Left ventricle myocardium superior (tissue), 1 donor: Measurements from ENCODE around the gene CREBL2. TPM values are rescaled to one million over a fixed set of nuclear protein-coding genes. Genes with fewer than 3 reads are reported as not detected.
"Not testable (repeated sequence)": the region's sequence is repeated elsewhere in the genome, so short reads cannot be mapped to it uniquely, and the experiment has no call there.

ENCODE experiments used
- ATAC-seq: fragments of 200-7000 bp; cut with Tn5 transposase; one replicate; pipeline ENCODE4 v1.9.1; 2020; ENCODE audit warnings: mild to moderate bottlenecking, moderate library complexity
- DNase-seq: peaks from one replicate; pipeline ENCODE4 v3.0.0-alpha.2; 2020
- intact Hi-C: fragments of 100-400 bp; cut with micrococcal nuclease; formaldehyde crosslinking; loops from one replicate; pipeline ENCODE4 v1.11.0; 2022
- total RNA-seq: library from RNA; stranded (reverse); fragmentation: NEBNext Ultra II Directional; extraction: Animal tissue kit (Norgen Biotek cat#: 25700); gene quantifications from one replicate; pipeline ENCODE4 v1.2.1, GENCODE V29; 2021
- donor health status: DM: no; HTN: yes; CAD: no; lungs with severe emphysema.

Gene CREBL2
- total RNA-seq, 1 donor from 2014 or later: 16.9 TPM

- DNase-seq: no peak
- ATAC-seq: no peak
- intact Hi-C loops: no loop called here
These were observed 18.7 kb upstream of the CREBL2 start for GRCh38 chr12:12592930-12593329.

GRCh38 chr12:12595929-12596328, 15.7 kb upstream of the CREBL2 start:
- intact Hi-C loops, DNase-seq, ATAC-seq: not testable (repeated sequence)

- intact Hi-C loops, DNase-seq, ATAC-seq: not testable (repeated sequence)
These were observed 15.1 kb upstream of the CREBL2 start for GRCh38 chr12:12596598-12596997.

GRCh38 chr12:12598864-12599263, 12.8 kb upstream of the CREBL2 start:
- intact Hi-C loops: no loop called here
- no peak for ATAC-seq
- DNase-seq: no peak

- intact Hi-C loops: no loop called here
- DNase-seq: no peak
- ATAC-seq: no peak
These were observed 11.7 kb upstream of the CREBL2 start for GRCh38 chr12:12599750-12600643.

GRCh38 chr12:12600659-12601058, 11.0 kb upstream of the CREBL2 start:
- intact Hi-C loops: no loop called here
- no peak for DNase-seq
- ATAC-seq: peak; percentile 48

- DNase-seq (no peak), ATAC-seq (no peak)
- intact Hi-C loops: no loop called here
These were observed 6.9 kb upstream of the CREBL2 start for GRCh38 chr12:12604740-12605139.

- DNase-seq (no peak), ATAC-seq (no peak)
- intact Hi-C loops: no loop called here
These were observed 4.7 kb upstream of the CREBL2 start for GRCh38 chr12:12606781-12607589.

- ATAC-seq (no peak), DNase-seq (no peak)
- intact Hi-C loops: no loop called here
These were observed 3.1 kb upstream of the CREBL2 start for GRCh38 chr12:12608557-12608957.

- intact Hi-C loops: no loop called here
- no peak for DNase-seq
- ATAC-seq: no peak
These were observed 2.0 kb upstream of the CREBL2 start for GRCh38 chr12:12609692-12610091.

GRCh38 chr12:12610711-12611110, 965 bp upstream of the CREBL2 start:
- DNase-seq (no peak), ATAC-seq (no peak)
- intact Hi-C loops: no loop called here

- intact Hi-C loops: no loop called here
- ATAC-seq (peak; percentile 31), DNase-seq (no peak)
These were observed 682 bp downstream of the CREBL2 start for GRCh38 chr12:12612358-12612757.

- intact Hi-C loops: no loop called here
- ATAC-seq: no peak
- DNase-seq: no peak
These were observed 1.7 kb downstream of the CREBL2 start for GRCh38 chr12:12613344-12613743.

GRCh38 chr12:12614342-12614741, 2.7 kb downstream of the CREBL2 start:
- intact Hi-C loops: no loop called here
- no peak for DNase-seq
- ATAC-seq: no peak

- ATAC-seq: no peak
- intact Hi-C loops: no loop called here
These were observed 5.0 kb downstream of the CREBL2 start for GRCh38 chr12:12616512-12617310.

GRCh38 chr12:12618064-12618463, 6.4 kb downstream of the CREBL2 start:
- ATAC-seq, DNase-seq, intact Hi-C loops: not testable (repeated sequence)

More at GRCh38 chr12:12616512-12617310, 5.0 kb downstream of the CREBL2 start:
- DNase-seq: no peak

- no peak for DNase-seq
- intact Hi-C loops: no loop called here
- ATAC-seq: no peak
These were observed 9.1 kb downstream of the CREBL2 start for GRCh38 chr12:12620730-12621315.

GRCh38 chr12:12622418-12622817, 10.7 kb downstream of the CREBL2 start:
- no peak for ATAC-seq
- intact Hi-C loops: no loop called here

GRCh38 chr12:12624498-12624992, 12.9 kb downstream of the CREBL2 start:
- ATAC-seq (no peak), DNase-seq (no peak)
- intact Hi-C loops: no loop called here

More at GRCh38 chr12:12622418-12622817, 10.7 kb downstream of the CREBL2 start:
- DNase-seq: no peak
